ENCODE measurements around the gene NEUROD2.

Gene NEUROD2

GRCh38 chr17:39572121-39572520 lies 35.6 kb downstream of the NEUROD2 start:
- no peak overlapping the region for H3K27ac ChIP-seq (ENCODE audit: extremely low read depth, low read depth, low read length)
- ChIA-PET CTCF (interaction anchor here (1.0 to 1.1 kb wide), 3 partner anchors 25 to 51 kb away, joined by 3 to 5 read pairs (median 3); no protein-coding TSS in a partner anchor), POLR2A (interaction anchor here (0.5 kb wide), 1 partner anchor 27 kb away, joined by 7 read pairs; no protein-coding TSS in a partner anchor)
- H3K9me3 ChIP-seq (ENCODE audit: control insufficient read depth, insufficient read depth, low read depth, low read length): no peaks in the 10 kb centered on the region
- no peak overlapping the region for H3K4me3 ChIP-seq (ENCODE audit: low read depth, low read length)
- peaks cover 0 to 41% of the 10 kb centered on the region in 2 experiments; a peak in 1 of 3 replicates for H3K36me3 ChIP-seq (ENCODE audit: control insufficient read depth in 2 of 2, insufficient read depth in 1 of 2, low read length in 2 of 2)
- 0 out of 2 replicates have a peak, but pooled peaks cover 3% of the 10 kb centered on the region for H3K4me1 ChIP-seq (ENCODE audit: control insufficient read depth, insufficient read depth, low read length)
- TF ChIP-seq GLIS2 (tag by site-specific recombination; IDR thresholded peaks at IDR 0.05): no peak
- TF ChIP-seq MEIS1 (CRISPR knock-in tag; IDR thresholded peaks at IDR 0.05; ENCODE audit: borderline replicate concordance): no peak
- no peak for TF ChIP-seq HOXA7 (CRISPR knock-in tag; IDR thresholded peaks at IDR 0.05; ENCODE audit: borderline replicate concordance)

GRCh38 chr17:39569126-39569525 lies 38.6 kb downstream of the NEUROD2 start:
- no peak overlapping the region for H3K27ac ChIP-seq (ENCODE audit: extremely low read depth, low read depth, low read length)
- ChIA-PET POLR2A (interaction anchor here (0.6 kb wide), 1 partner anchor 80 kb away, joined by 8 read pairs; no protein-coding TSS in a partner anchor), CTCF (interaction anchor here (0.8 to 1.0 kb wide), 4 partner anchors 52 to 333 kb away, joined by 3 to 4 read pairs (median 4); no protein-coding TSS in a partner anchor)
- peaks cover 0 to 55% of the 10 kb centered on the region in 2 experiments; a peak in 1 of 3 replicates for H3K36me3 ChIP-seq (ENCODE audit: control insufficient read depth in 2 of 2, insufficient read depth in 1 of 2, low read length in 2 of 2)
- TF ChIP-seq, protein P1, sequence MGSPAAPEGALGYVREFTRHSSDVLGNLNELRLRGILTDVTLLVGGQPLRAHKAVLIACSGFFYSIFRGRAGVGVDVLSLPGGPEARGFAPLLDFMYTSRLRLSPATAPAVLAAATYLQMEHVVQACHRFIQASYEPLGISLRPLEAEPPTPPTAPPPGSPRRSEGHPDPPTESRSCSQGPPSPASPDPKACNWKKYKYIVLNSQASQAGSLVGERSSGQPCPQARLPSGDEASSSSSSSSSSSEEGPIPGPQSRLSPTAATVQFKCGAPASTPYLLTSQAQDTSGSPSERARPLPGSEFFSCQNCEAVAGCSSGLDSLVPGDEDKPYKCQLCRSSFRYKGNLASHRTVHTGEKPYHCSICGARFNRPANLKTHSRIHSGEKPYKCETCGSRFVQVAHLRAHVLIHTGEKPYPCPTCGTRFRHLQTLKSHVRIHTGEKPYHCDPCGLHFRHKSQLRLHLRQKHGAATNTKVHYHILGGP (tag by site-specific recombination; IDR thresholded peaks at IDR 0.05): no peak
- TF ChIP-seq ZNF692 (tag by site-specific recombination; IDR thresholded peaks at IDR 0.05) (no peak), ZNF610 (tag by site-specific recombination; IDR thresholded peaks at IDR 0.05; ENCODE audit: borderline replicate concordance) (no peak), ZNF132 (tag by site-specific recombination; IDR thresholded peaks at IDR 0.05; ENCODE audit: borderline replicate concordance) (no peak), ZNF521 (tag by site-specific recombination; IDR thresholded peaks at IDR 0.05) (no peak), MEIS1 (CRISPR knock-in tag; IDR thresholded peaks at IDR 0.05; ENCODE audit: borderline replicate concordance) (no peak), ZNF157 (tag by site-specific recombination; IDR thresholded peaks at IDR 0.05) (no peak), ZNF223 (tag by site-specific recombination; IDR thresholded peaks at IDR 0.05) (no peak), ZFHX2 (tag by site-specific recombination; conservative IDR thresholded peaks at IDR 0.05) (no peak), ZNF544 (tag by site-specific recombination; IDR thresholded peaks at IDR 0.05) (no peak), ZNF335 (tag by site-specific recombination; conservative IDR thresholded peaks at IDR 0.05) (no peak), ZNF404 (tag by site-specific recombination; IDR thresholded peaks at IDR 0.05) (no peak), RBAK (tag by site-specific recombination; IDR thresholded peaks at IDR 0.05) (no peak), ZBTB48 (tag by site-specific recombination; IDR thresholded peaks at IDR 0.05) (no peak), ZNF174 (tag by site-specific recombination; IDR thresholded peaks at IDR 0.05) (no peak)
- TF ChIP-seq, protein P2, sequence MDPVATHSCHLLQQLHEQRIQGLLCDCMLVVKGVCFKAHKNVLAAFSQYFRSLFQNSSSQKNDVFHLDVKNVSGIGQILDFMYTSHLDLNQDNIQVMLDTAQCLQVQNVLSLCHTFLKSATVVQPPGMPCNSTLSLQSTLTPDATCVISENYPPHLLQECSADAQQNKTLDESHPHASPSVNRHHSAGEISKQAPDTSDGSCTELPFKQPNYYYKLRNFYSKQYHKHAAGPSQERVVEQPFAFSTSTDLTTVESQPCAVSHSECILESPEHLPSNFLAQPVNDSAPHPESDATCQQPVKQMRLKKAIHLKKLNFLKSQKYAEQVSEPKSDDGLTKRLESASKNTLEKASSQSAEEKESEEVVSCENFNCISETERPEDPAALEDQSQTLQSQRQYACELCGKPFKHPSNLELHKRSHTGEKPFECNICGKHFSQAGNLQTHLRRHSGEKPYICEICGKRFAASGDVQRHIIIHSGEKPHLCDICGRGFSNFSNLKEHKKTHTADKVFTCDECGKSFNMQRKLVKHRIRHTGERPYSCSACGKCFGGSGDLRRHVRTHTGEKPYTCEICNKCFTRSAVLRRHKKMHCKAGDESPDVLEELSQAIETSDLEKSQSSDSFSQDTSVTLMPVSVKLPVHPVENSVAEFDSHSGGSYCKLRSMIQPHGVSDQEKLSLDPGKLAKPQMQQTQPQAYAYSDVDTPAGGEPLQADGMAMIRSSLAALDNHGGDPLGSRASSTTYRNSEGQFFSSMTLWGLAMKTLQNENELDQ (tag by site-specific recombination; IDR thresholded peaks at IDR 0.05; ENCODE audit: low read depth): no peak
- TF ChIP-seq, protein P3, sequence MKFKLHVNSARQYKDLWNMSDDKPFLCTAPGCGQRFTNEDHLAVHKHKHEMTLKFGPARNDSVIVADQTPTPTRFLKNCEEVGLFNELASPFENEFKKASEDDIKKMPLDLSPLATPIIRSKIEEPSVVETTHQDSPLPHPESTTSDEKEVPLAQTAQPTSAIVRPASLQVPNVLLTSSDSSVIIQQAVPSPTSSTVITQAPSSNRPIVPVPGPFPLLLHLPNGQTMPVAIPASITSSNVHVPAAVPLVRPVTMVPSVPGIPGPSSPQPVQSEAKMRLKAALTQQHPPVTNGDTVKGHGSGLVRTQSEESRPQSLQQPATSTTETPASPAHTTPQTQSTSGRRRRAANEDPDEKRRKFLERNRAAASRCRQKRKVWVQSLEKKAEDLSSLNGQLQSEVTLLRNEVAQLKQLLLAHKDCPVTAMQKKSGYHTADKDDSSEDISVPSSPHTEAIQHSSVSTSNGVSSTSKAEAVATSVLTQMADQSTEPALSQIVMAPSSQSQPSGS (tag by site-specific recombination; IDR thresholded peaks at IDR 0.05; ENCODE audit: low read depth): no peak
- TF ChIP-seq, protein P4, sequence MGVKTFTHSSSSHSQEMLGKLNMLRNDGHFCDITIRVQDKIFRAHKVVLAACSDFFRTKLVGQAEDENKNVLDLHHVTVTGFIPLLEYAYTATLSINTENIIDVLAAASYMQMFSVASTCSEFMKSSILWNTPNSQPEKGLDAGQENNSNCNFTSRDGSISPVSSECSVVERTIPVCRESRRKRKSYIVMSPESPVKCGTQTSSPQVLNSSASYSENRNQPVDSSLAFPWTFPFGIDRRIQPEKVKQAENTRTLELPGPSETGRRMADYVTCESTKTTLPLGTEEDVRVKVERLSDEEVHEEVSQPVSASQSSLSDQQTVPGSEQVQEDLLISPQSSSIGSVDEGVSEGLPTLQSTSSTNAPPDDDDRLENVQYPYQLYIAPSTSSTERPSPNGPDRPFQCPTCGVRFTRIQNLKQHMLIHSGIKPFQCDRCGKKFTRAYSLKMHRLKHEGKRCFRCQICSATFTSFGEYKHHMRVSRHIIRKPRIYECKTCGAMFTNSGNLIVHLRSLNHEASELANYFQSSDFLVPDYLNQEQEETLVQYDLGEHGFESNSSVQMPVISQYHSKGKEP (tag by site-specific recombination; IDR thresholded peaks at IDR 0.05): no peak
- 0 out of 2 replicates have a peak, but pooled peaks cover 3% of the 10 kb centered on the region for H3K4me1 ChIP-seq (ENCODE audit: control insufficient read depth, insufficient read depth, low read length)
- no peaks in the 10 kb centered on the region for H3K9me3 ChIP-seq (ENCODE audit: control insufficient read depth, insufficient read depth, low read depth, low read length)
- H3K4me3 ChIP-seq (ENCODE audit: low read depth, low read length): no peak overlapping the region

Data from HEK293 (cell line).